H1 (cell line): ENCODE measurements around the gene RIGI. TPM values are rescaled to one million over a fixed set of nuclear protein-coding genes. Genes with fewer than 3 reads are reported as not detected.
A peak's percentile ranks its signal among the peaks of the same experiment; 100 is the strongest.

Experiments
- CTCF ChIA-PET: fragments of 300-600 bp; sonication (Branson Sonifier 250); formaldehyde crosslinking; loops from one replicate; lab custom pipeline; 2021; ENCODE audit not compliant: partially characterized antibody; lab: Charles Lee
- POLR2A ChIA-PET: fragments of 300-600 bp; sonication (Branson Sonifier 250); formaldehyde crosslinking; loops from one replicate; lab custom pipeline; 2021; ENCODE audit warnings: inconsistent platforms; ENCODE audit not compliant: partially characterized antibody; lab: Charles Lee
- DNase-seq, 2 experiments: peaks; one replicate each; pipeline versions ENCODE4 v3.0.0 to v3.0.0-alpha.2; 2010 to 2022; ENCODE audit warnings: low spot score in 2 of 2, low read depth in 1 of 2, mixed read lengths in 1 of 2
- FAIRE-seq: peaks from 2 replicates; lab custom pipeline; 2011; peaks lifted over from hg19 to GRCh38; lab: Jason Lieb, UNC
- H2AFZ ChIP-seq: 2 replicates; pipeline ENCODE4 v1.8.1; 2012; ENCODE audit warnings: low read length, inconsistent platforms
- H2AK5ac ChIP-seq: 2 replicates; pipeline ENCODE4 v1.6.1; 2013; ENCODE audit warnings: low read depth, low read length
- H2BK120ac ChIP-seq: replicated peaks from 2 replicates; pipeline ENCODE3; 2013; ENCODE audit warnings: low read depth, low read length, inconsistent platforms
- H2BK12ac ChIP-seq: 2 replicates; pipeline ENCODE4 v1.6.1; 2013; ENCODE audit warnings: low read depth, low read length
- H2BK15ac ChIP-seq: 2 replicates; pipeline ENCODE4 v1.6.1; 2013; ENCODE audit warnings: low read length
- H2BK20ac ChIP-seq: 2 replicates; pipeline ENCODE4 v1.6.1; 2013; ENCODE audit warnings: low read length
- H2BK5ac ChIP-seq: 2 replicates; pipeline ENCODE4 v1.6.1; 2013; ENCODE audit warnings: low read depth, low read length
- H3K14ac ChIP-seq: 2 replicates; pipeline ENCODE4 v1.6.1; 2013; ENCODE audit warnings: inconsistent platforms; ENCODE audit not compliant: insufficient read length
- H3K18ac ChIP-seq: 2 replicates; pipeline ENCODE4 v1.6.1; 2013; ENCODE audit warnings: low read length; ENCODE audit errors: extremely low read depth
- H3K23ac ChIP-seq: 2 replicates; pipeline ENCODE4 v1.6.1; 2013; ENCODE audit warnings: inconsistent platforms; ENCODE audit not compliant: insufficient read length
- H3K23me2 ChIP-seq: 2 replicates; pipeline ENCODE4 v1.6.1; 2013; ENCODE audit warnings: low read depth, low read length
- H3K27ac ChIP-seq: 2 replicates; pipeline ENCODE4 v1.6.1; 2011; ENCODE audit warnings: low read depth, low read length, inconsistent platforms
- H3K27me3 ChIP-seq, 4 experiments: replicated peaks in 1 of 4; 1 replicate in 1 of 4; 2 replicates in 3 of 4; pipeline versions ENCODE4 v1.6.1 to v1.8.1; 2011 to 2013; ENCODE audit warnings: low read length in 3 of 4, mild to moderate bottlenecking in 3 of 4, inconsistent platforms in 2 of 4, mixed read lengths in 2 of 4, moderate library complexity in 1 of 4; ENCODE audit not compliant: control insufficient read depth in 3 of 4, insufficient read depth in 3 of 4; ENCODE audit errors: extremely low read depth in 1 of 4
- H3K36me3 ChIP-seq, 4 experiments: 2 replicates each; pipeline versions ENCODE4 v1.6.1 to v1.8.1; 2011 to 2013; ENCODE audit warnings: mild to moderate bottlenecking in 4 of 4, low read length in 3 of 4, moderate library complexity in 2 of 4, control low read depth in 1 of 4, inconsistent platforms in 1 of 4; ENCODE audit not compliant: insufficient read depth in 4 of 4, control insufficient read depth in 2 of 4
- H3K4ac ChIP-seq: replicated peaks from 2 replicates; pipeline ENCODE3; 2013; ENCODE audit warnings: low read length, low read depth, mixed read lengths, inconsistent platforms; ENCODE audit not compliant: insufficient read length
- H3K4me1 ChIP-seq, 4 experiments: replicated peaks in 1 of 4; 1 replicate in 1 of 4; 2 replicates in 3 of 4; pipeline versions ENCODE4 v1.6.1 to v1.8.1; 2011 to 2013; ENCODE audit warnings: low read length in 3 of 4, inconsistent platforms in 2 of 4, mixed read lengths in 1 of 4; ENCODE audit not compliant: insufficient read depth in 4 of 4, control insufficient read depth in 3 of 4
- H3K4me2 ChIP-seq, 2 experiments: 2 replicates each; pipeline versions ENCODE4 v1.6.1 to v1.8.1; 2011 to 2013; ENCODE audit warnings: low read depth in 2 of 2, low read length in 2 of 2, control low read depth in 1 of 2, inconsistent platforms in 1 of 2, mild to moderate bottlenecking in 1 of 2; ENCODE audit not compliant: insufficient read depth in 1 of 2
- H3K4me3 ChIP-seq, 4 experiments: fragments of 200-600, 300-600 bp in 1 of 4; sonication (generic), shearing (Covaris generic), sonication (Bioruptor Twin) in 1 of 4; 2 replicates each; pipeline versions ENCODE4 v1.5.1 to v1.8.1; 2011 to 2016; ENCODE audit warnings: low read length in 4 of 4, low read depth in 3 of 4, control low read depth in 2 of 4, inconsistent platforms in 2 of 4, mild to moderate bottlenecking in 2 of 4, mixed read lengths in 1 of 4, moderate library complexity in 1 of 4; ENCODE audit not compliant: insufficient read depth in 2 of 4; ENCODE audit errors: extremely low read depth in 1 of 4
- H3K56ac ChIP-seq: replicated peaks from 2 replicates; pipeline ENCODE3; 2013; ENCODE audit warnings: low read depth, mild to moderate bottlenecking, mixed read lengths, low read length, inconsistent platforms; ENCODE audit not compliant: insufficient read length
- H3K79me1 ChIP-seq: 2 replicates; pipeline ENCODE4 v1.6.1; 2013; ENCODE audit warnings: low read depth, low read length, control low read depth
- H3K79me2 ChIP-seq, 2 experiments: 2 replicates each; pipeline versions ENCODE4 v1.6.1 to v1.8.1; 2012 to 2013; ENCODE audit warnings: low read length in 2 of 2, mild to moderate bottlenecking in 2 of 2, inconsistent platforms in 1 of 2; ENCODE audit not compliant: insufficient read depth in 2 of 2, control insufficient read depth in 1 of 2
- H3K9ac ChIP-seq, 4 experiments: replicated peaks in 1 of 4; 1 replicate in 1 of 4; 2 replicates in 3 of 4; pipeline versions ENCODE4 v1.6.1 to v1.8.1; 2011 to 2013; ENCODE audit warnings: low read depth in 3 of 4, low read length in 3 of 4, control low read depth in 2 of 4, mild to moderate bottlenecking in 2 of 4, moderate library complexity in 2 of 4, inconsistent platforms in 1 of 4; ENCODE audit errors: extremely low read depth in 1 of 4
- H3K9me3 ChIP-seq, 2 experiments: 2 replicates each; pipeline versions ENCODE4 v1.6.1 to v1.8.1; 2012 to 2013; ENCODE audit warnings: mild to moderate bottlenecking in 2 of 2, moderate library complexity in 2 of 2, control low read depth in 1 of 2, inconsistent platforms in 1 of 2, low read depth in 1 of 2, low read length in 1 of 2, mixed read lengths in 1 of 2; ENCODE audit not compliant: insufficient read depth in 2 of 2
- H4K20me1 ChIP-seq, 2 experiments: replicated peaks in 1 of 2; 2 replicates each; pipeline versions ENCODE3 to v1.8.1; 2011 to 2013; ENCODE audit warnings: inconsistent platforms in 2 of 2, low read length in 2 of 2, mild to moderate bottlenecking in 1 of 2; ENCODE audit not compliant: insufficient read depth in 2 of 2, control insufficient read depth in 1 of 2
- H4K5ac ChIP-seq: 2 replicates; pipeline ENCODE4 v1.6.1; 2013; ENCODE audit warnings: low read length, low read depth, mixed read lengths, inconsistent platforms; ENCODE audit not compliant: insufficient read length
- H4K8ac ChIP-seq: 2 replicates; pipeline ENCODE4 v1.8.0; 2013; ENCODE audit warnings: mild to moderate bottlenecking, moderate library complexity, low read length, inconsistent platforms; ENCODE audit not compliant: insufficient read depth; ENCODE audit errors: extremely low read depth
- H4K91ac ChIP-seq: replicated peaks from 2 replicates; pipeline ENCODE3; 2013; ENCODE audit warnings: low read length, mixed read lengths, inconsistent platforms; ENCODE audit not compliant: insufficient read length
- ASH2L ChIP-seq: fragments of 200-600, 300-600 bp; sonication (generic); IDR thresholded peaks from one replicate; pipeline ENCODE4 v1.7.1; 2017; ENCODE audit warnings: low read length
- CREB1 ChIP-seq: IDR thresholded peaks from 2 replicates; pipeline ENCODE4 v1.6.1; 2012; ENCODE audit warnings: inconsistent platforms
- EP300 ChIP-seq, 2 experiments: IDR thresholded peaks; 1 replicate in 1 of 2; 2 replicates in 1 of 2; pipeline ENCODE4 v1.6.1; 2011 to 2012; ENCODE audit warnings: low read depth in 2 of 2, low read length in 2 of 2, mild to moderate bottlenecking in 2 of 2, borderline replicate concordance in 1 of 2, inconsistent platforms in 1 of 2, moderate library complexity in 1 of 2
- HDAC2 ChIP-seq, 2 experiments: fragments of 300-600 bp in 1 of 2; sonication (generic) in 1 of 2; IDR thresholded peaks; 2 replicates each; pipeline ENCODE4 v1.6.1; 2011 to 2012; ENCODE audit warnings: low read depth in 2 of 2, low read length in 2 of 2, mild to moderate bottlenecking in 2 of 2, moderate library complexity in 2 of 2, borderline replicate concordance in 1 of 2, inconsistent platforms in 1 of 2
- NRF1 ChIP-seq: IDR thresholded peaks from 2 replicates; pipeline ENCODE4 v1.6.1; 2011; ENCODE audit warnings: mild to moderate bottlenecking, low read depth, low read length, improper control_type of control experiment
- SIRT6 ChIP-seq: IDR thresholded peaks from one replicate; pipeline ENCODE4 v1.7.1; 2012; ENCODE audit warnings: low read length, inconsistent platforms
- SP4 ChIP-seq: IDR thresholded peaks from 2 replicates; pipeline ENCODE4 v1.6.1; 2012; ENCODE audit warnings: low read length, inconsistent platforms
- TAF7 ChIP-seq: optimal IDR thresholded peaks from 2 replicates; pipeline ENCODE3; 2011; ENCODE audit warnings: low read depth, mild to moderate bottlenecking, inconsistent platforms, low read length, moderate library complexity, borderline replicate concordance
- YY1 ChIP-seq: IDR thresholded peaks from 2 replicates; pipeline ENCODE4 v1.6.1; 2011; ENCODE audit warnings: low read depth, mild to moderate bottlenecking, low read length
- WGBS, 2 experiments: shearing (Covaris generic) in 1 of 2; methylation state at CpG; one replicate each; pipeline versions ENCODE4 v1.1.6 to v1.1.7; 2013 to 2015; ENCODE audit warnings: low lambda C conversion rate in 2 of 2, mixed read lengths in 2 of 2, inconsistent platforms in 1 of 2, low coverage in 1 of 2, missing lambda C conversion rate in 1 of 2; ENCODE audit not compliant: insufficient replicate concordance in 2 of 2, insufficient coverage in 1 of 2, insufficient read length in 1 of 2; ENCODE audit errors: extremely low coverage in 1 of 2, missing lambda C conversion rate in 1 of 2; 5-methylcytosine and 5-hydroxymethylcytosine counted together
- polyA plus RNA-seq, 7 experiments: library from polyadenylated mRNA; depleted of rRNA in 3 of 7; stranded (reverse) in 5 of 7; unstranded in 2 of 7; fragments of >200 nt in 5 of 7; fragments of 200-250 nt in 2 of 7; gene quantifications; 1 replicate in 5 of 7; 2 replicates in 1 of 7; 4 replicates in 1 of 7; pipeline versions ENCODE4 v1.2.1 to v1.2.3, GENCODE V29; 2011 to 2013; ENCODE audit warnings: missing spikeins in 2 of 7, mixed read lengths in 2 of 7
- total RNA-seq: library from RNA; stranded (reverse); fragmentation: NEBNext Ultra II Directional; extraction: Animal tissue kit (Norgen Biotek cat#: 25700); gene quantifications from 2 replicates; pipeline ENCODE4 v1.2.1, GENCODE V29; 2021
- TF ChIP-seq, protein P1 (sequence below): IDR thresholded peaks from 2 replicates; pipeline ENCODE4 v1.6.1; 2011; ENCODE audit warnings: low read depth, mild to moderate bottlenecking, low read length; ENCODE audit not compliant: insufficient read depth

The RIGI gene
- total and polyA plus RNA-seq, 2 of the 8 experiments (the other 6 are each of a cell fraction or from before 2014, with no cell fraction given): 3.1 to 6.7 TPM

DNA sequence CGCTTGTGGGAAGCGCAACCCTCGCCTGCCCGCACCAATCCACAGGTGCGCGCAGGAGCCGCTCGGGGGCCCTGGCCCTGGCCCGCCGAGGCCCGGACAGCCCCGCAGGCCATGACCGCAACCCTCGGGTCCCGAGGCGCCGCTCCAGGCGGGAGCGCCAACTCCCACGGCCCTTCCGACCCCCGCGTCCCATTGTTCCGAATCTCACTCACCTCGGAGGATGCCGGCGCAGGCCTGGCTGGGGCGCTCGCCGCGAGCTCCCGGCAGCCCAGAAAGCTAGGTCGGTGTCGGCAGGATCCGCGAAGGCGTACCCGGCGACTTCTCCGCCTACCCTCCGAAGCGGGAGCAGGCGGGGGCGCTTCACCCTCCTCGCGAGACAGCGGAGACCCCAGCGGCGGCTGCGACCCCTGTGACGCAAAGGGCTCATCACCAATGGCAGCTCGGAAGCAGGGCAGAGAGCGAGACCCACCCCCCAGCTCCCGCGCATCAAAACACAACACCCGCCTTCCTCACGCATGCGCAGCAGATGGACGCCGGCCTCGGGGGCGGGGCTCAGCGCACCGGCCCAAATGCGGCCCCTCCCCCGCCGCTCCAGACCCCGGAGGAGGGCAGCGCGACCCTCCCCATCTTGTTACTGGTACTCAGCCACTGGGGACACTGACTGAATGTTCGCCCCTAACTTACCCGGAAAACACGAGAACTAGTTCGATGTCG, 24.7 kb upstream of the RIGI start:
- Histone ChIP-seq H3K18ac (peak overlapping the region; percentile 68), H3K4me3 (peak overlapping the region; percentile 80 to 97 (median 87)), H3K56ac (no peak overlapping the region), H2BK5ac (peak overlapping the region; percentile 90), H4K20me1 (peaks cover 11 to 15% of the 10 kb centered on the region in 2 experiments), H3K4ac (no peak overlapping the region), H3K27me3 (no peaks in the 10 kb centered on the region), H3K79me1 (no peaks in the 10 kb centered on the region; the same call in 1 of the 2 replicates), H2BK20ac (no peak overlapping the region), H3K9ac (peak overlapping the region; percentile 91 to 97 (median 94)), H3K23ac (no peak overlapping the region), H3K36me3 (peaks cover 0 to 5% (median 0%) of the 10 kb centered on the region in 4 experiments; a peak in 1 of 8 replicates), H2BK12ac (peak overlapping the region; percentile 71; the same call in 1 of the 2 replicates), H3K23me2 (peaks cover 9% of the 10 kb centered on the region), H4K91ac (peak overlapping the region; percentile 29), H2BK15ac (no peak overlapping the region), H3K4me1 (peaks cover 0 to 3% (median 0%) of the 10 kb centered on the region in 4 experiments; a peak in 2 of 7 replicates), H2BK120ac (no peak overlapping the region), H2AFZ (0 out of 2 replicates have a peak overlapping the region, but pooled peaks have one; percentile 17), H3K14ac (no peak overlapping the region), H4K8ac (peak overlapping the region; percentile 94; the same call in 1 of the 2 replicates), H3K79me2 (peaks cover 33 to 63% of the 10 kb centered on the region in 2 experiments), H3K27ac (peak overlapping the region; percentile 89), H2AK5ac (no peak overlapping the region), H3K4me2 (peak overlapping the region; percentile 80 to 83), H4K5ac (peak overlapping the region; percentile 54), H3K9me3 (no peaks in the 10 kb centered on the region)
- DNase-seq (peak; percentile 95 to 97), FAIRE-seq (no peak)
- ChIA-PET POLR2A (interaction anchor here (0.6 to 3.9 kb wide), 13 partner anchors 9 to 740 kb away, joined by 3 to 24 read pairs (median 6); partner anchors contain the start of genes DNAJA1, NDUFB6 and NFX1), CTCF (interaction anchor here (0.6 to 3.8 kb wide), 8 partner anchors 15 to 172 kb away, joined by 3 to 18 read pairs (median 8); partner anchors contain the start of gene RIGI)
- 0% methylated on average over 70 of the region's 75 CpGs; no CpG with 5 or more reads in 1 of the 2 experiments for WGBS, 2 experiments
- no peak for TF ChIP-seq SIRT6
- TF ChIP-seq HDAC2 (IDR thresholded peaks at IDR 0.05; ENCODE audit: borderline replicate concordance in 1 of 2, low read depth in 2 of 2, low read length in 2 of 2): peak in 1 of 2 experiments; percentile 21; a peak in 1 of 4 replicates
- TF ChIP-seq EP300 (IDR thresholded peaks at IDR 0.05; ENCODE audit: borderline replicate concordance in 1 of 2, low read depth in 2 of 2, low read length in 2 of 2): peak in 1 of 2 experiments; percentile 9; a peak in 1 of 3 replicates
- TF ChIP-seq, protein P1, sequence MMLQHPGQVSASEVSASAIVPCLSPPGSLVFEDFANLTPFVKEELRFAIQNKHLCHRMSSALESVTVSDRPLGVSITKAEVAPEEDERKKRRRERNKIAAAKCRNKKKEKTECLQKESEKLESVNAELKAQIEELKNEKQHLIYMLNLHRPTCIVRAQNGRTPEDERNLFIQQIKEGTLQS: no peak
- TF ChIP-seq NRF1: peak; percentile 92
- peak; percentile 86 for TF ChIP-seq ASH2L
- no peak for TF ChIP-seq SP4
- TF ChIP-seq TAF7: peak; percentile 14
- TF ChIP-seq CREB1: peak; percentile 85
- peak; percentile 60 for TF ChIP-seq YY1
